ENCODE results near the gene CSF1R.

CSF1R gene

GRCh38 chr5:150120617-150121447, 34.5 kb upstream of the CSF1R start:
- H3K9ac ChIP-seq (ENCODE audit: low read depth, low read length): no peak overlapping the region
- no peaks in the 10 kb centered on the region for H4K20me1 ChIP-seq (ENCODE audit: insufficient read depth, low read length)
- ATAC-seq (ENCODE audit: insufficient read depth, low read depth): no peak

DNA sequence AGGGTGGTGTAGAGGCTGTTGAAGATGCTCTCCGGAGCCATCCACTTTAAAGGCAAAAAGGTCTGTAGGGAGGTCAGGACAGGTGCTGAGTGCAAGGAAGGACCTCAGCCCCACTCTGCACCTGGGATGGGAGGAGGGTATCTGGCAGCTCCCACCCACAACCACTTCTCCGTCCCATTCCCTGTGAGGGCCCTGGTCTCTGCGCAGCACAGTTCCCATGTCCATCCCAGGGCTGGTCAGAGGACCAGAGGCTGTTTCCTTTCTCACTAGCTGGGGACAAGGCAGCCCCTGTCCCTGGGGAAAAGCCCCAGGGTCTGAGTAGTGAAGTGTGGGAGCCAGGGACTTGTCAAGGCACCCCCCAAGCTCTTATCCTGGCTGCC, 33.7 kb upstream of the CSF1R start:
- Histone ChIP-seq H3K4me1 (ENCODE audit: insufficient read depth, low read length) (no peaks in the 10 kb centered on the region), H3K27me3 (ENCODE audit: insufficient read depth, low read length, poor library complexity) (no peaks in the 10 kb centered on the region)
- DNase-seq: no peak

More at GRCh38 chr5:150120617-150121447, 34.5 kb upstream of the CSF1R start:
- Histone ChIP-seq H3K4me2 (ENCODE audit: insufficient read depth, low read length) (no peak overlapping the region), H3K27ac (ENCODE audit: low read length) (no peak overlapping the region), H3K36me3 (ENCODE audit: insufficient read depth, low read length) (no peaks in the 10 kb centered on the region), H3K9me3 (ENCODE audit: insufficient read depth, low read length, severe bottlenecking) (no peaks in the 10 kb centered on the region), H3K79me2 (ENCODE audit: insufficient read depth, low read length) (no peaks in the 10 kb centered on the region), H3K4me3 (ENCODE audit: low read depth in 1 of 2, low read length in 2 of 2) (no peak overlapping the region), H2AFZ (ENCODE audit: low read depth, low read length) (no peak overlapping the region), H3K27me3 (ENCODE audit: insufficient read depth, low read length, poor library complexity) (no peaks in the 10 kb centered on the region), H3K4me1 (ENCODE audit: insufficient read depth, low read length) (no peaks in the 10 kb centered on the region)
- DNase-seq: no peak
- TF ChIP-seq EZH2 (IDR thresholded peaks at IDR 0.05; ENCODE audit: borderline replicate concordance, low read depth, low read length, severe bottlenecking): no peak
- TF ChIP-seq, protein P1, sequence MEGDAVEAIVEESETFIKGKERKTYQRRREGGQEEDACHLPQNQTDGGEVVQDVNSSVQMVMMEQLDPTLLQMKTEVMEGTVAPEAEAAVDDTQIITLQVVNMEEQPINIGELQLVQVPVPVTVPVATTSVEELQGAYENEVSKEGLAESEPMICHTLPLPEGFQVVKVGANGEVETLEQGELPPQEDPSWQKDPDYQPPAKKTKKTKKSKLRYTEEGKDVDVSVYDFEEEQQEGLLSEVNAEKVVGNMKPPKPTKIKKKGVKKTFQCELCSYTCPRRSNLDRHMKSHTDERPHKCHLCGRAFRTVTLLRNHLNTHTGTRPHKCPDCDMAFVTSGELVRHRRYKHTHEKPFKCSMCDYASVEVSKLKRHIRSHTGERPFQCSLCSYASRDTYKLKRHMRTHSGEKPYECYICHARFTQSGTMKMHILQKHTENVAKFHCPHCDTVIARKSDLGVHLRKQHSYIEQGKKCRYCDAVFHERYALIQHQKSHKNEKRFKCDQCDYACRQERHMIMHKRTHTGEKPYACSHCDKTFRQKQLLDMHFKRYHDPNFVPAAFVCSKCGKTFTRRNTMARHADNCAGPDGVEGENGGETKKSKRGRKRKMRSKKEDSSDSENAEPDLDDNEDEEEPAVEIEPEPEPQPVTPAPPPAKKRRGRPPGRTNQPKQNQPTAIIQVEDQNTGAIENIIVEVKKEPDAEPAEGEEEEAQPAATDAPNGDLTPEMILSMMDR (IDR thresholded peaks at IDR 0.05; ENCODE audit: borderline replicate concordance, extremely low read depth, low read length, poor library complexity, severe bottlenecking): no peak

DNA sequence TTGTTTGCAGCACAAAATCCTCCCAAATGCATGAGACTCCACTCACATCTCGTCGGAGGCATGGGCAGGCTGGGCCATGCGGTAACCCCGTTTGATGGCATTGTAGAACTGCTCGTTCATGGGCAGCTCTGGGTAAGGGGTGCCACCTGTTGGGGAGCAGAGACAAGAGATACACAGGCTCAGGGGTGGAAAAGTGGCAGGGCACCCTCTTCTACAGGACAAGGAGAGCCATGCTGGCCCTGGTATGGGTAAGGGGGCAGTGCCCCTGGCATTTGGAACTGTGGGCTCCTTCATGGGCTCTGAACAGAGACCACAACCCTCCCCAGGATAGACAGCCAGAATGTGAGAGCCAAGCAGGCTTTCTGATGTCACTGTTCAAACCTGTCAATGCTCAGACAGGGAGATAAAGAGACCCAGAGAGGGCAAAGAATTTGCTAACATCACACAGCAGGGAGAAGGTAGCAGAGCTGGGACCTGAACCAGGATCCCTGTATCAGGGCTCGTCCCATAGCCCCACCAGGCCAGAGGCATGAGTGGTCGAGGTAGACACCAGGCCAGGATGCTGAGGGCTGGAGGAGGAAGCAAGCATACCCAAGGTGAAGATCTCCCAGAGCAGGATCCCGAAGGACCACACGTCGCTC, 33.2 kb upstream of the CSF1R start:
- Histone ChIP-seq H3K4me2 (ENCODE audit: insufficient read depth, low read length) (no peak overlapping the region), H3K4me1 (ENCODE audit: insufficient read depth, low read length) (no peaks in the 10 kb centered on the region), H3K4me3 (ENCODE audit: low read depth in 1 of 2, low read length in 2 of 2) (no peak overlapping the region), H4K20me1 (ENCODE audit: insufficient read depth, low read length) (no peaks in the 10 kb centered on the region), H3K27ac (ENCODE audit: low read length) (no peak overlapping the region), H3K9me3 (ENCODE audit: insufficient read depth, low read length, severe bottlenecking) (no peaks in the 10 kb centered on the region), H3K27me3 (ENCODE audit: insufficient read depth, low read length, poor library complexity) (no peaks in the 10 kb centered on the region), H3K9ac (ENCODE audit: low read depth, low read length) (no peak overlapping the region), H3K36me3 (ENCODE audit: insufficient read depth, low read length) (no peaks in the 10 kb centered on the region), H2AFZ (ENCODE audit: low read depth, low read length) (no peak overlapping the region), H3K79me2 (ENCODE audit: insufficient read depth, low read length) (no peaks in the 10 kb centered on the region)
- ATAC-seq (ENCODE audit: insufficient read depth, low read depth): no peak
- DNase-seq: no peak
- TF ChIP-seq, protein P1 (IDR thresholded peaks at IDR 0.05; ENCODE audit: borderline replicate concordance, extremely low read depth, low read length, poor library complexity, severe bottlenecking): no peak
- no peak for TF ChIP-seq EZH2 (IDR thresholded peaks at IDR 0.05; ENCODE audit: borderline replicate concordance, low read depth, low read length, severe bottlenecking)

More for the DNA sequence above, 33.7 kb upstream of the CSF1R start:
- Histone ChIP-seq H3K4me2 (ENCODE audit: insufficient read depth, low read length) (no peak overlapping the region), H3K9me3 (ENCODE audit: insufficient read depth, low read length, severe bottlenecking) (no peaks in the 10 kb centered on the region), H4K20me1 (ENCODE audit: insufficient read depth, low read length) (no peaks in the 10 kb centered on the region), H2AFZ (ENCODE audit: low read depth, low read length) (no peak overlapping the region), H3K79me2 (ENCODE audit: insufficient read depth, low read length) (no peaks in the 10 kb centered on the region), H3K36me3 (ENCODE audit: insufficient read depth, low read length) (no peaks in the 10 kb centered on the region), H3K9ac (ENCODE audit: low read depth, low read length) (no peak overlapping the region), H3K4me3 (ENCODE audit: low read depth in 1 of 2, low read length in 2 of 2) (no peak overlapping the region), H3K27ac (ENCODE audit: low read length) (no peak overlapping the region)
- TF ChIP-seq, protein P1 (IDR thresholded peaks at IDR 0.05; ENCODE audit: borderline replicate concordance, extremely low read depth, low read length, poor library complexity, severe bottlenecking): no peak
- no peak for TF ChIP-seq EZH2 (IDR thresholded peaks at IDR 0.05; ENCODE audit: borderline replicate concordance, low read depth, low read length, severe bottlenecking)
- no peak for ATAC-seq (ENCODE audit: insufficient read depth, low read depth)
